ENCODE measurements around the gene TLX3.

The TLX3 gene

GRCh38 chr5:171300358-171300757 lies 8.7 kb upstream of the TLX3 start:
- in situ Hi-C loops (cut with HindIII; ENCODE audit: low sequenced_read_pairs) = no loop called here

GRCh38 chr5:171306166-171306565 lies 2.9 kb upstream of the TLX3 start:
- in situ Hi-C loops (cut with HindIII; ENCODE audit: low sequenced_read_pairs) = no loop called here

DNA sequence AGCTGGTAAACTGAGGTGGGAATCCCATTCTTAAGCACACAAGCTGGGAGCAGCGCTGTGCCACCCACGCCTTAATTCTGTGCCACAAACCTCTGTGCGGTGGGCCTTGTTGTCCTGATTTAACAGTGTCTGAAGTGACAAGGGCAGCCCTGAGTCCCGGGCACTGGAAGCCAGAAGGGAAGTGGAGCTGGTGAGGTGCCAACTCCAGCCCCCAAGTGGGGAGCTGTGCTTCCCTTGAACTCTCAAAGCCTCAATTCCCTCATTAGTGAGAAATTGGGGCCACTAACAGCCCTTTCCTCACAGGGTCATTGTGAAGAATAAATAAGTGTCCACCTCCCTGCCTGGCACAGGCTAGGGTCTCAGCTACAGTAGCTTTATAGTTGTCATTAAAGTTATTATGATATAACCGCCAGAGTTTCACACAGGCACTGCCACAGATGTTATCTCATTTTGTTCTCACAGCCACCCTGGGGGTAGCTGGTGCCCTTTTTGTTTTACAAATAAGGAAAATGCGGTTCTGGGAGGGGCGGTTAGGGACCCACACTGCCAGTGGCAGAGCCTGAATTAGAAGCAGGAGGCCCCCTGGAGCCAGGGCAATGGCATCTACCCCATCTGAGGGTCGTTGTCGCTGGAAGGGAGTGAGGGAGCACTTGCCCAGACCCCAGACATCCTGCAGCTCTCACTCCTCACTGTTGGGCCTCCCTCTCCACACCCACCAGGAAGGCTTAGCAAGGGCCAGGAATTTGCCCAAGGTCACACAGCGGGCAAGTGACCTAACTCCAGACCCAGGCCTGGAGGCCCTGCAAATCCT lies 2.1 kb upstream of the TLX3 start:
- in situ Hi-C loops (cut with HindIII; ENCODE audit: low sequenced_read_pairs) = no loop called here

DNA sequence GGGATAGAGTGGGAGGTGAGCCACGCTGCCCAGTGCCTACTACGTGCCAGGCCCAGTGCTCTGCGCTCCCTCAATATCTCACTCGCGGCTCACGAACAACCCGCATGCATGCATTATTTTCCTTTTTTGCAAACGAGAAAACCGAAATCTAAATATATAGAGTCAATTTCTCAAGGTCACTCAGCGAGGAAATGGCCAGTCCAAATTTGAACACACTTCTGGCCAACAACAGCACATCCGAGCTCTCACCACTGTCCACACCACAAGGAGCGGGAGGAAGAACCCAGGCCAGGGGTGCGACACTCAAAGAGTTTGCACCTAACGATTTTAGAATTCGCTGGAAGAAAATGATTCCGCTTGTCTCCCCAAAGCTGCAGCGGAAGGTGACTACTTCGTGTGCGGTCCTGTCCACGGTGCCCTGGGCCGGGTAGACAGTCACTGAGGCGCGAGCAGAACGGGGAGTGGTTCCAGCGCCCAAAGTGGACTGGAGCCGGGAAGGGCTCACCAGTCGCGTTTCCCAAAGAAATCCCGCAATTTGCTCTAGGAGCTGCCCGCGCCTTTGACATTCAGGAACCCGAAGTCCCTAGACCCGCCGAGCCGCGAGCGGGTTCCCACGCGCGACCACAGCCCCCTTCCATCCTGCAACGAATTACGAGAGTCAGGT lies 1.1 kb upstream of the TLX3 start:
- in situ Hi-C loops (cut with HindIII; ENCODE audit: low sequenced_read_pairs) = no loop called here

DNA sequence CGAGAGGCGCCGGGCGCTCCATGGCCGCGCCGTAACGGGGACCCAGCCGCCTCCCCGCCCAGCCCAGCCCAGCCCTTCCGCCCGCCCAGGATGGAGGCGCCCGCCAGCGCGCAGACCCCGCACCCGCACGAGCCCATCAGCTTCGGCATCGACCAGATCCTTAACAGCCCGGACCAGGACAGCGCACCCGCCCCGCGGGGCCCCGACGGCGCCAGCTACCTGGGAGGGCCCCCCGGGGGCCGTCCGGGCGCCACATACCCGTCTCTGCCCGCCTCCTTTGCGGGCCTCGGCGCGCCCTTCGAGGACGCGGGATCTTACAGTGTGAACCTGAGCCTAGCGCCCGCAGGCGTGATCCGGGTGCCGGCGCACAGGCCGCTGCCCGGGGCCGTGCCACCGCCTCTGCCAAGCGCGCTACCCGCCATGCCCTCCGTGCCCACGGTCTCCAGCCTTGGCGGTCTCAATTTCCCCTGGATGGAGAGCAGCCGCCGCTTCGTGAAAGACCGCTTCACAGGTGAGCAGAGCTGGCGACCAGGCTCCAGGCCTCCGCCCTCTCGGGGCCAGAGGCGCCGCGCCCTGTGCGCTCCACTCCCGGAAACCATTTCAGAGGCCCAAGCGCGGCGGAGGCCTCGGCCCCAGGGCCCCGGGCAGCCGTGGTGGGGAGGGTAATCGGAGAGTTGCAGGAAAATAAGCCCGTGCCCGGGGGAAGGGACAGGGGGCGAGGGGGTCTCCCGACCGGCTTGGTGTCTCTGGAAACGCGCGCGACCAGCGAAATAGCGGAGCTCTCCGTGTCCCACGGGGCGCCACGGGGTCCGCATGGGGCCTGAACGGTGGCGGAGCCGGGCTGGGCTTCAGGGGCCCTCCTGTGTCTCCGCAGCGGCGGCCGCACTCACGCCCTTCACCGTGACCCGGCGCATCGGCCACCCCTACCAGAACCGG lies 496 bp downstream of the TLX3 start:
- in situ Hi-C loops (cut with HindIII; ENCODE audit: low sequenced_read_pairs) = no loop called here

DNA sequence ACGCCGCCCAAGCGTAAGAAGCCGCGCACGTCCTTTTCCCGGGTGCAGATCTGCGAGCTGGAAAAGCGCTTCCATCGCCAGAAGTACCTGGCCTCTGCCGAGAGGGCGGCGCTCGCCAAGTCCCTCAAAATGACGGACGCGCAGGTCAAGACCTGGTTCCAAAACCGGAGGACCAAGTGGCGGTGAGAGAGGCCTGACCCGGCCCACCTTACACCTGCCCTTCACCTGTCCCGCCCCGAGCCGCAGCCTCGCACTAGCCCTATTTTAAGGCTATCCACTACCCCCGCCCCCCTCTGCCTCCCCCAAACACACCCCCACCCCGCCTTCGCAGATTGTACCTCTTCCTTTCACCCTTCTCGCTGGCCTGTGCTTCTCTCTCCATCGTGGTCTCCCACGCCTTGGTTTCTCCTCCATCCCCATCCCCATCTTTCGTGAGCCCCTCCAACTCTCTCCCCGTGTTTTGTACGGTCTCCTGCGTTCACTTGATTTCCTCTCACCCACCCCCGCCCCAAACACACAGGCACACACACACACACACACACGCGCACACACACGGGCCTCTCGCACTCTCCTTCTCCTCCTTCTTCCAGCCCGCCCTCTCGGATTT lies 1.3 kb downstream of the TLX3 start:
- in situ Hi-C loops (cut with HindIII; ENCODE audit: low sequenced_read_pairs) = no loop called here

DNA sequence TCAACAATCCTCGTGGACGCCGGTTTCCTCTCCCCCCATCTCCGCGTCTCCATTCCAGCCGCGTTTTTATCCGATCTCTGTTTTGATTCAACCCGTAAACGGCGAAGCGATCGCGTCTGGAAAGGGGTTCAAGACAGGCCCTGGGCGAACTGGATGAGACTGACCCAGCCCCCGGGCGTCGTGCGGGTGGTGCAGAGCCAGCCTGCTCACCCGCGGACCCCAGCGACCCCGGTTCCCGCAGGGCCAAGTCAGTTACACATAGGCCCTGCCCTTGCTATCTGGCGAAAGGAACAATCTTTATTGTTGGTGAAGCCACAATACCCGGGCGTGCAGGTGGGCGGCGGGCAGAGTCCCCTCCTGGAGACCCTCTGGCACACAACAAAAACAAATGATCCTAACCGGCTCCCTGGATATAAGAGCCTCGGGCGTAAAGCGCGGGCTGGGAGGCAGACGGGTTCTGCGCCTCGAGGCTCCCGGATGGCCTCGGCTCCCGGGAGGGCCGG lies 1.8 kb downstream of the TLX3 start:
- in situ Hi-C loops (cut with HindIII; ENCODE audit: low sequenced_read_pairs) = no loop called here

DNA sequence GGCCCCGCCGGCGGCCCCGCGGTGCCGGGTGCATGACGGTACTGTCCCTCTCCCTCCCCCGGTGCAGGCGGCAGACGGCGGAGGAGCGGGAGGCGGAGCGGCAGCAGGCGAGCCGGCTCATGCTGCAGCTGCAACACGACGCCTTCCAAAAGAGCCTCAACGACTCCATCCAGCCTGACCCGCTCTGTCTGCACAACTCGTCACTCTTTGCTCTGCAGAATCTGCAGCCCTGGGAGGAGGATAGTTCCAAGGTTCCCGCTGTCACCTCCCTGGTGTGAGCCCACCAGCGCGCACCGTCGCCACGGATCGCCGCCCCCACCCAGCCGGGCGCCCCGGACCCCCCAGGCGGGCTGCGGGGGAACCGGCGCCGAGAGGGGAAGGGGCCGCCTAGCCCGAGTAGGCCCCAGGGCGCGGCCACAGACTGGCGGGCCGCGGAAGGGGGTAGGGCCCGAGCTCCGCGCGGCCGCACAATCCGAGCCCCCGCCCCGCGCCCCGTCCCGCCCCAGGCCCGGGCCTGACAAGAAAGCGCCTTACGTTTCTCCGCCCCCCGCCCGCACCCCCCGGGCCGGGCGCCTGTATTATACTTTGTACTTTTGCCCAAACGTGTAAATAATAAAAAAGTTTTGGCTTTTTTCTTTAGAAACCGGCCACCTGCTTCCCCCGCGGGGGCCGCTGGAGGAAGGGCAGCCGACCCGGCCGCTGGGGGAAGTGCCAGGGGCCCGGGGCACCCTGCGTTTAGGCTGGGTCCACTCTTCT lies 2.5 kb downstream of the TLX3 start:
- in situ Hi-C loops (cut with HindIII; ENCODE audit: low sequenced_read_pairs) = no loop called here

GRCh38 chr5:171312129-171312974 lies 3.3 kb downstream of the TLX3 start:
- in situ Hi-C loops (cut with HindIII; ENCODE audit: low sequenced_read_pairs) = no loop called here

- in situ Hi-C loops (cut with HindIII; ENCODE audit: low sequenced_read_pairs) = no loop called here
These were observed 4.6 kb downstream of the TLX3 start for GRCh38 chr5:171313481-171314206.

DNA sequence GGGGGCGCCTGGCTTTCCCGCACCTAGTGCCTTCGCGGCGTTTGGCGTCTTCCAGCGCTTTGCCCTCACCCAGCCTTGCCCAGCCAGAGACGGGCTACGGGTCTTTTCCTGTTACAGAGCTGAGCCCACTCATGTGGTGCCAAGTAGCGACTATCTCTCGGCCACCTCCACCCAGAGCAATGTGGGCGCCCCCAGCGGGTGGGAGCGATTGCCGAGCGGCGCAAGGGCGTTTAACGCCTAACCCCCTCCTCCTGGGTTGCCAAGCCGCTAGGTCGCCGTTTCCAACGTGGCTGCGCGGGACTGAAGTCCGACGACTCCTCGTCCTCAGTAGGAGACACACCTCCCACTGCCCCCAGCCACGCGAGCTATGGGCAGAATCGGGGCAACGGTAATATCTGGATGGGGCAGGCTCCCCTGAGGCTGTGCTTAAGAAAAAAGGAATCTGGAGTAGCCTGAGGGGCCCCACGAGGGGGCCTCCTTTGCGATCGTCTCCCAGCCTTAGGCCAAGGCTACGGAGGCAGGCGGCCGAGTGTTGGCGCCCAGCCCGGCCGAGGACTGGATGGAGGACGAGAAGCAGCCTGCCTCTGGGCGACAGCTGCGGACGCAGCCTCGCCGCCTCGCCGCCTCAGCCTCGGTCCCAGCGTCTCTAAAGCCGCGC lies 5.8 kb downstream of the TLX3 start:
- in situ Hi-C loops (cut with HindIII; ENCODE audit: low sequenced_read_pairs) = no loop called here

GRCh38 chr5:171315386-171315891 lies 6.4 kb downstream of the TLX3 start:
- in situ Hi-C loops (cut with HindIII; ENCODE audit: low sequenced_read_pairs) = no loop called here

DNA sequence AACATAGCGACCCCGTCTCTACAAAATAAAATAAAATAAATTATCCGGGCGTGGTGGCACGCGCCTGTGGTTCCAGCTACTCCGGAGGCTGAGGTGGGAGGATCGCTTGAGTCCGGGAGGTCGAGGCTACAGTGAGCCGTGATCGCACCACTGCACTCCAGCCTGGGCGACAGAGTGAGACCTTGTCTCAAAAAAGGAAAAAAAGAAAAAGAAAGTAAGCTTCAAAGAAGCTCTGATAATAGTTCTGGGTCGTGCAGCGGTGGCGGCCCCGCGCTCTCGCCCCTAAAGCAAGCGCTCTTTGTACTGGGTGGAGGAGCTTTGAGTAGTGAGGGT lies 6.8 kb downstream of the TLX3 start:
- in situ Hi-C loops (cut with HindIII; ENCODE audit: low sequenced_read_pairs) = no loop called here

DNA sequence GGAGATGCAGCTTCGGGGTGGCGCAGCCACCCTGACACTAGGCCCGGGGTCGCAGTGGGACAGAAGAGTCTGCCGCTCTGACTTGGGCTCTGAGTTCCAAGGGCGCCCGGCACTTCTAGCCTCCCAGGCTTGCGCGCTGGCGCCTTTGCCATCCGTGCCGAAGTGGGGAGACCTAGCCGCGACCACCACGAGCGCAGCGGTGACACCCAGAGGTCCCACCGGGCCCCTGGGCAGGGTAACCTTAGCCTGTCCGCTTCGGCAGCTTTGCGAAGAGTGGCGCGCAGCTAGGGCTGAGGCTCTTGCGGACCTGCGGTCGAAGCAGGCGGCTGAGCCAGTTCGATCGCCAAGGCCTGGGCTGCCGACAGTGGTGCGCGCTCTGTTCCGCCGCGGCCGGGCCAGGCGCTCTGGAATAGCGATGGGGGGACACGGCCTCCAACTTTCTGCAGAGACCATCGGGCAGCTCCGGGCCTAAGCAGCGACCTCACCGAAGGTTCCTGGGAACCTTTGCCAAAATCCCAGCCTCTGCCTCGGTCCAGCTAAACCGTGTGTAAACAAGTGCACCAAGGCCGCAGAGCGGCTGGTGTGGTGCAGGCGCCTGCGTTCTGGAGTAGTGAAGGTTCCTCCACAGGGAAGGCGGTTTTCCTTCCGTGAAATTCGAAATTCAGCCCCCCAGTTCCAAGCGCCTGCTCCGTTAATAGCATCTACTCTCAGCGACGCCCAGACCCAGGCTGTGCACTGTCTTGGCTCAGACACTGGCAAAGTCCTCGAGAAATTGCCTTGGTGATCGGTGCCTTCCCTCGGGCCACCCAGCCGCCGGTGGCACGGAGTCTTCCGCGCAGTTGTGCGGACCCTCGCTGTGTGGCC lies 7.4 kb downstream of the TLX3 start:
- in situ Hi-C loops (cut with HindIII; ENCODE audit: low sequenced_read_pairs) = no loop called here

- in situ Hi-C loops (cut with HindIII; ENCODE audit: low sequenced_read_pairs) = no loop called here
These were observed 8.2 kb downstream of the TLX3 start for GRCh38 chr5:171317230-171317629.

GRCh38 chr5:171318026-171318425 lies 9.0 kb downstream of the TLX3 start:
- in situ Hi-C loops (cut with HindIII; ENCODE audit: low sequenced_read_pairs) = no loop called here

GRCh38 chr5:171321447-171321846 lies 12.4 kb downstream of the TLX3 start:
- in situ Hi-C loops (cut with HindIII; ENCODE audit: low sequenced_read_pairs) = no loop called here
